NCI-H748 (cell line): ENCODE data around the gene UMAD1.

Source experiments
- DNase-seq: peaks from one replicate; lab custom pipeline; 2025; ENCODE audit not compliant: unreplicated experiment; lab: John Stamatoyannopoulos, UW

The UMAD1 gene

DNA sequence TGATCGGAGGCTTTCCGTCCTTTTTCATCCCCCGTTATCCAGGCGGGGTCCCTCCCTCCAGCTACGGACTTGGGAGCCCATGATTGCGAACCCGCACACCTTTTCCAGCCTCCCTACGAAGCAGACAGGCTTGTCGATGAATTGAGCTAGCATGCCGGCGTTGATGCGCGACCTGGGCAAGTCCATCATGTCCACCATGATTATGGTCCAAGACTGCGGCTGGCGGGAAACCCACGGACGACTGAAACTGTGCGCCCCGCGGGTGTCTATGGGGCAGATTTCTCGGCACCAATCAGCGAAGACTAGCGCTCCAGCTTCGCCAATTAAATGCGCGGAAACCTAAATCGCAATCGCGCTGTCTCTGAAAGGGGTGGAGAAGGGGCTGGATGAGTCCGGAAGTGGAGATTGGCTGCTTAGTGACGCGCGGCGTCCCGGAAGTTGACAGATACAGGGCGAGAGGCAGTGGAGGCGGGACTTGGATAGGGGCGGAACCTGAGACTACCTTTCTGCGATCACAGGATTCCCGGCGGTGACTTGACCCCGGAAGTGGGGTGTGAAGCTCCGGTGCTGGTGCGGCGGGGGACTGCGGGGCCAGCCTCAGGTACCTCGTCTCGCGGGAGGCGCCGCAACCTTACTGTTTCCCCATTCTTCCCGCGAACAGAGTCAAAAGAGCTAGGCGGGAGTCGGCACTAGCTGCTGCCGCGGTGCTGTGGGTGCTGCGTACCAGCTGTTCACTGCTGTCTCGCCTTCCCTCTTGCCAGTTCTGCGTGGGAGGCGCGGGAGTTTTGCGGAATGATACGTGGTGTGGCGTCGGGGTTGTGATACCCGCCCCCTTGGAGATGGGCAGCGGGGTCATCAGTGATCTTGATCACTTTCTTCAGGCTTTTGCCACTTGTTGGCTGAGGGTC is at the start of gene UMAD1:
TSS of gene UMAD1 (plus strand) at position 532 of the 908 bp plus-strand sequence. CDS start 32,620 bp downstream, outside the sequence.
- peak; percentile 100 for DNase-seq

DNA sequence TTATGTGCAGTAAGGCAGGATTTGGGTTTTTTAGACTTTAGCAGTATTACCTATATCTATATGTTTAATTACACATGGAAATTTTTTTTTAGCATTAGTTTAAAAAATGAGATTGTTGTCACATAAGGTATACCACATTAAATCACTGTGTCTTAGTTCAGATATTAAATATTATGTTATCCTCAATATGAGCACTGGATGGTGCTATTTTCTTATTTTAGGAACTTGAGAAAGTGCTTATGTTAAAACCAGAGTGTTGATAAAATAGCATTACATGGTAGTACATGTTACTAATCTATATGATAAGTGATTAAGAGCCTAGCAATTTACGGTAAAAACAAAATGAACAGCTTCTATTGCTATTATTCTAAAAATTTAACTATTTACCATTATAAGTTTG is 45.1 kb upstream of the UMAD1 start:
- DNase-seq, result peak; percentile 39

DNA sequence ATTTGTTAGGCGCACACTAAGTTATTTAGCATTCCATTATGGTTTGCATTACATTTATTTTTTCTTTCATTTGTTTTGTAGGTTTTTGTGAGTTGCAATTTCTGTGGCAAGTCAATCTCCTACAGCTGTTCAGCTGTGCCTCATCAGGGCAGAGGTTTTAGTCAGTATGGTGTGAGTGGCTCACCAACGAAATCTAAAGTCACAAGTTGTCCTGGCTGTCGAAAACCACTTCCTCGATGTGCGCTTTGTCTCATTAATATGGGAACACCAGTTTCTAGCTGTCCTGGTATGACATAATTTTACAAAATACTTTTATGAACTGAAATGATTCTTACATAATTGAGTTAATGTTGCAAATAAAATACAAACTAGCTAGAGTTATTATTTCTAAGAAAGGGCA is 44.4 kb upstream of the UMAD1 start:
- DNase-seq, result no peak

DNA sequence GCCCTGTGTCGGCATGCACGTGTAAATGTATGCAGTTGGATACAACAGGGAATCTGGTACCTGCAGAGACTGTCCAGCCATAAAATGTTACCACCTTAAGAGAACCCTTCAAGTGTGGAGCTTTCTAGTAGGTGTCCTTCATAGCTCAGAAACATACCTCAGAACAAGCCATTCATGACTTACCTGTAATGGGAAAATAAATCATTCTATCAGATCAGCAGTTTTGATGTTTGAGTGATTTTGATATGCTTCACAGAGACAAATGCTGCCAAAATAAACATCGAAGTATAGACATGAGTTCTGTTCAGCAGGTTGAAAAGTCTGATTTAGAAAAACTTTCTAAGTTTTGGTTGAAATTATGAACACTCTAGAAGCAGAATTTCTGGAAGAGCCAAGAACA is 33.5 kb upstream of the UMAD1 start:
- no peak for DNase-seq

DNA sequence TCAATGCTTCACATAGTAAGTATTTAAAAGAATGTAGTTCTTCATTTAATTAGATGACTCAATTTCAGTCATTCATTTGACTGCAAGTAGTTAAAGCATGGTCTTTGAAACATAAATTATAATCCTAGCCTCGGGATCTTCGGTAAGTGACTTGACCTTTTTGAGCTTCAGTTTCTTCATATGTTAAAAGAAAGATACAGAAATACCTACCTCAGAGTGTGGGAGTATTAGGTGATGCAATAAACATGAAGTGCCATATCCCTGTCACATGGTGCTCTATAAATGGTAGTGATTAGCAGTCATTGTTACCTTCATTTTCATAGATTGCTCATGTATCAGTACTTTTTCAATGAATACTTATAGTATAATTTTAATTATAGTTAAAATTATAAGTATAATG is 31.2 kb upstream of the UMAD1 start:
- DNase-seq, result no peak

DNA sequence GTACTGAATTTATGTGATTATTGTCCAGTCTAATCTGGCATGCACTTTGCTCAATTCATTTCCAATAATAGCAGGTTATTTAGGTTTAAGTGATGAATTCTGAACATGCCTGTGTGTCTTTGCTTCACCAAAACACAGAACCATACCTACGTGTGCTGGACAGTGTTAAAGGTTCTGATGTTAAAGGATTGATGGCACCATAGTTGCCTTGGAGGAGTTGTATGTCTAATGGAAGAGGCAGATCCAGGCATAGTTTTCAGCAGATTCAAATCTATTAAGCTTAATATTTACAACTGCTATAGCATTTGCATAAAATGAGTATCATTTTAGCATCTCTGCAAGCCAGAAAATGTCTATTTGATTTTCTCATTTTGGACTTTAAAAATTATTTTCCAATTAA is 28.0 kb upstream of the UMAD1 start:
- DNase-seq, result no peak

DNA sequence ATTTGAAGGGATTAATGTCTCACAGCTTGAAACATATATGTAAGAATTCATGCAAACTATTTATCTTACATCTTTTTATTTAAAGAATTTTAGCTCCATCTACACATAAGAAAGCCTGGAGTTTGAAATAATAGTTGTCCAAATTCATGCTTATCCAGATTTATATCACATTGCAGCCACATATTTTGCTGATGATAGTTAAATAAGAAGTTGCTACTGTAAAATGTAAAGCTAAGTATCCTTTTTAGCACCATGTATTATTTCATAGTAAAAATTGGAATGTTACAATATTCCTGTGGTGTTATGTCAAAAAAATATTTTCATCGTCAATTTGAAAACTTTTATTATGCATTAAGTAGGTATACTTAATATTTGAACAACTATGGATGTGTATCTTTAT is 27.3 kb upstream of the UMAD1 start:
- DNase-seq, result no peak

DNA sequence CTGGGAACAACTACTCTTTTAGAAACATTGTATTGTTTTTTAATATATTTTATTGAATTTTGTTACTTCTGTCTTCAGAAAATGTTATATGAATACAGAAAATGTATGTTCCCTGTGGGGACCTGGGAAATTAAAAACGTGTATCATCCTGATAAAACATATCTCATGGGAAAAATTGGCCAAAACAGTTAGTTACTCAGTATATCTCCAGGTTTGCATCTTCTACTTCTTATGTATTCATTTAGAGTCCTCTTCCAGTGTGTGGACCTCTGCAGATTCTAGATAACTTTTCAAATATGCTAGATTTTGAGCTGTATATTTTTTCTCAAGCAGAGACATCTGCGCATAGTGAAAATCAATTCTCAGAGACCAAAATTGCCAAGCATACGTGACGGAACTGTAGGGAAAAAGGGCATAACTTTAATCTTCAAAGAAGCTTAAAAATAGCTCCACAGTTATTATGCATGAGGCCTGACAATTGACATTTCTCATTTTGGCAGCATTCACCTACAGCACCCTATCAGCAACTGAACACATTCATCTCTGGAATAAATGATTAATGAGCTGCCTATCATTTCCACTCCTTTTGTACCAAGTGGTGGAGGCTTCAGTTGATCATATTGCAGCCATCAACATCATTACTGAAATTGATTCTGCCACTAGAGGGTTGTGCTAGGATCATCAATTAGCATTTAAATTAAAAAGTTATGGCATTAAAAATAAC is 26.4 kb upstream of the UMAD1 start:
- DNase-seq, result no peak

DNA sequence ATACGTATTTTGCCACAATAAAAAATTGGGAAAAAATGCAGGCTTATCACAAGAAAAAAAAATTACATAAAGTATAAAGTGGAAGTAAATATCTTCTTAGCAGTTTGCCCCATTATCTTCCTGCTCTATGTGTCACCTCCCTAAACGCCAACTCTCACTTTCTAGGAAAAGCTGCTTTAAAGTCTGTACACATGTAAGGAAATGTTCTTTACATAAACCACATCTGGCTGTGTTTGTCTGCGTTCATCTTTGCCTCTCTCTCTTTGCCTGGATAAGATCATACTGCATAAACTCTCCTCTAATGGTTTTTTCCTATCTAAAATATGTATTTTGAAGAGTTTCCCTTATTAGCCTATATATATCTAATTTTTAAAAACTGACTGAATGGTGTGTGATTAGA is 23.0 kb upstream of the UMAD1 start:
- DNase-seq, result no peak

DNA sequence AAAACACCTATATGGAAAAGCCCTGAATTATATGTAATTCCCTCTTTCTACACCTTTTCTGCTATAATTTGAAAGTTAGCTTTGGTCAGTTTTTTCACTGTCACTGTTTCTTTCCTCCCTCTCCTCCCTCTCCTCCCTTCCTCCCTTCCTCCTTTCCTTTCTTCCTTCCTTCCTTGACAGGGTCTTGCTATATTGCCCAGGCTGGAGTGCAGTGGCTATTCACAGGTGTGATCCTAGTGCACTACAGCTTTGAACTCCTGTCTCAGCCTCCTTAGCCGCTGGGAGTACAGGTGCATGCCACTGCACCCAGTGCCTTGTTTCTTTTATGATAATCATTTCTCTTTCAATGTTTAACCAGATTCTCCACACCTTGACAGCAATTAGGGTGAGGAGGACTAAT is 22.1 kb upstream of the UMAD1 start:
- no peak for DNase-seq

DNA sequence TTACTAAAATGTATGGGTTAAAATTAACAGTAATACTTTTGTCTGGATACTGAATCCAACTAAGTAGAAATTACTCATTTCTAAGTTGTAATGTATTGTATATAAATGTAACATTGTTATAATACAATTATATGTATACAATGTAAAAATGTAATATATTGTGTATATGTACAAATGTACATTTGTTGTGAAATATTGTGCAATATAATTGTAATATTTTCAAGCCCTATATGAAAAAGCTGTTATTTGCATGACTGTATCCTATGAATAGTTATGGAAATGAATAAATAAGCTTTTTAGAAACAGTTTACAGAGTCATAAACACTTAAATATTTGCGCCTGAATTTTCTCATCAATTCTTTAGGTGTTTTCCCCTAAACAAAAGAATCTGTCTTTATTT is 20.3 kb upstream of the UMAD1 start:
- DNase-seq, result no peak

DNA sequence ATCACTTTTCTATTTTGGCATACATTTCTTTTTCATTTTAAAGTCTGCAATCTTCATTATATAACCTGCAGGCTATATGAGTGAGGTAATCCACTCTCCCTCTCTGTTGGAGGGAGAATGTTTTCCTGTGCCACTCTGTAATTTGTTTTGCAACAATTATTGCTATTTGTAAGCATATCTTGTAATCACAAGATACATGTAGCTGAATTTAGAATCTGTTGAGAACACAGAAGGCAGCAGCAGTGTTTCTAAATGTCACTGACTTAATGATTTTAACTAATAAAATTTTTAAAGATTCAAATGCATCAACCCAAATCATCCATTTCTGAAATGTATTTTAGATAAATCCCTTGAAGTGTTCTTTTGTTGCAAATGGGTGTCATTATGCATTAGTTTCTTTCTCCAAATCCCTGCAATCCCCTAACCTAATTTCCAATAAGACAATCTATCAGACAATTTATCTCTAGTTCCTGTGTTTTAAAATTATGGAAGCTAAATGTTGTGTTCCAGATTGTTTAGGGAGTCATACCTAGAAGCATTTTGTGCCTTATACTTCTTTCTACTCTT is 19.8 kb upstream of the UMAD1 start:
- DNase-seq, result no peak

DNA sequence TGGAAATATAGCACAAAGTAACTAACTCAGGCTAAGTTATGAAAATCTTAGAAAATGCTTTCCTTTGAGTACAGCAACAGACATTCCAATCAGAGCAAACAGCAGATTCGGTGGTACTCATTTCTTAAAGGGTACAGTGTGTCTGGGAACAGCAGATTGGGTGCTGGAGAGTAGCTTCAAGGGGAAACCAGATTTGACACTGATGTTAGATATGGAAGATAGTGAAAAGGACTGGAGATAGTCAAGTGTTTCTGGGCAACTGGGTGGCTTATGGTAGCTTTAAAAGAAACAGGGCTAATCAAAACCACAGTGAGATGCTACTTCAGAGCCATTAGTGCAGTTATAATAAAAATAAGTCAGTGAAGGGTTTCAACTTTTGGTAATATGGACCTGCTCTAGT is 12.1 kb upstream of the UMAD1 start:
- no peak for DNase-seq

DNA sequence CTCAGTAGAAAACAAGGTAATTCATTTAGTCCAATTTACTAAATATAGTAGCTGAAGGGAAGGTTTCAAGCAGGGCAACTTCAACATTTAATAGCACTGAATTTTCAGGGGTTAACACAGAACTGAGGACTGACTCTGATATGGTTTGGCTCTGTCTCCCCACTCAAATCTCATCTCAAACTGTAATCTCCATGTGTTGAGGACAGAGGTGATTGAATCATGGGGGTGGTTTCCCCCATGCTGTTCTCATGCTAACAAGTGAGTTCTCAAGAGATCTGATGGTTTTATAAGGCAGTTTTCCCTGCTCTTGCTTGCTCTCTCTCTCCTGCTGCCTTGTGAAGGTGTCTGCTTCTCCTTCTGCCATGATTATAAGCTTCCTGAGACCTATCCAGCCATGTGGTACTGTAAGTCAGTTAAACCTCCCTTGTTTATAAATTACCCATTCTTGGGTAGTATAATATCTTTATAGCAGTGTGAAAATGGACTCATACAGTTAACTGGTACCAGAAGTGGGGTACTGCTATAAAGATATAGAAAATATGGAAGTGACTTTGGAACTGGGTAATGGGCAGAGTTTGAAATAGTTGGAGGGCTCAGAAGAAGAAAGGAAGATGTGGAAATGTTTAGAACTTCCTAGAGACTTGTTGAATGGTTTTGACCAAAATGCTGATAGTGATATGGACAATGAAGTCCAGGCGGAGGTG is 9.8 kb upstream of the UMAD1 start:
- DNase-seq, result no peak

DNA sequence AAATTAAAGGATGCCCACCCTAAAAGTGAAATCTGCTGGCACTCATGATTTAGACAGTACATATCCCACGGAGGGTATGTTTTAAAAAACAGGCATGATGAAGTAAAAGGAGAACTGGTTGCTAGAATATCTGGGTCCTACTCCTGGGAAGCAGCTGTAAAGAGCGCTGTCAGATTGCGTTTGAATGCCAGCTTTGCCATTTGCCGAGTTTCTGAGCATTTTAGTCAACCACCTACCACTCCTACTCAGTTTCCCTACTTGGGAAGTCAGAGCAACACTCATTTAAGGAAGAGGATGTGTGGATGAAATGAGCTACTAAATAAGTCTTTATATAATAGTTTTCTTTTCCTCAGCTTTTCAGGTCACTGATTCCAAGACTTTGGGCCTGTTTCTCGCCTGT is 1.1 kb upstream of the UMAD1 start:
- DNase-seq, result peak; percentile 43

DNA sequence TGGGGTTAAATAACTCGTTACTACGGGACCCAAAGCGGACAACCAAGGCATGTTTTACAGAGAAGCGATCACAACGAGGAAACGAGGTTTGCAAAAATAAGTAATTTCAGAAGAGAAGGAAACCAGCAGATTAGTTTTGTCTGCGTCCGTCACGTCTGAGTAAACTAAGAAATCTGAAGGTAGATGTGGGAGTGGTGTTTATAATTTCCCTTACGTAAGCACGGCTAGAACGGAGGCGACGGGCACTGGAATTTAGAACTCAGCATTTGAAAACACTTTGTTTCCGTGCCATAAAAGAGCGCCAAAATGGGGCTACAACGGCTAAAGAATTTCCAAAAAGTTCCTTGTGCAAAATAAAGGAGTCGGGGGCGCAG is 718 bp upstream of the UMAD1 start:
- DNase-seq, result peak; percentile 73

DNA sequence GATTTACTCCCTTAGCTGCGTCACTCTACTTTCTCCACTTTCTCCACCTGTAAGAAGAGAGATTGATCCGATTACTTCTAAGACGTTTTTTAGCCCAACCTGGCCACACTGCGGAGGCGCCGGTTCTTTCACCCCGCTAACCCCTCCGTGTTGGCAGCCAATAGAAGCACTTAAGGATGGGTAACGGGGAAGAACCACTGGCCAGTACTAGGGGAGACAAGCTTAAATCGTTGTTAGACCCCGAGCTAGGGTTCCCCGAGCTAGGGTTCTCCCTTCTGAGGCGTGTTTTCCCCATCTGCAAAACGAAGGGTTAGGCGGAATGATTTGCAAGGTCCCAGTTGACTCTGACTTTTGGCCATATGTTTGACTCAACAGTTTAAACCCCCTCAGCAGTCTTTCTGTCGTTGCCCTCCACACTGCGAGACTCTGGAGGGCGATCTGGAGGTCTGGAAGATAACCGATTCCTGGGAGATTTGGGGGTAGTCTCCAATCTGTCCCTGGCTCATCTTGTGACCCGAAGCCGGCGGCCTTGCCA is 644 bp downstream of the UMAD1 start:
- peak; percentile 64 for DNase-seq

DNA sequence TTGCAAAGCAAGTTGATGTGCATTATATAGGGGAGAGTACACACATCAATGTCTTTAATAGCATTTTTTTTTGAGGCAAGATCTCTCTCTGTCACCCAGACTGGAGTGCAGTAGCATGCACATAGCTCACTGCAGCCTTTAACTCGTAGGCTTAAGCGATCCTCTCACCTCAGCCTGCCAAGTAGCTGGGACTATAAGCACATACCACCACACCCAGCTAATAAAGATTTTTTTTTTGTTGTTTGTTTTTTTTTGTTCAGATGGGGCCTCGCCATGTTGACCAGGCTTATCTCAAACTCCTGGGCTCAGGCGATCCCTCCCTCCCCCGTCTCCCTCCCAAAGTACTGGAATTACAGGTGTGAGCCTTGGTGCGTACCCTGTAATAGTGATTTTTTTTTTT is 1.5 kb downstream of the UMAD1 start:
- no peak for DNase-seq

DNA sequence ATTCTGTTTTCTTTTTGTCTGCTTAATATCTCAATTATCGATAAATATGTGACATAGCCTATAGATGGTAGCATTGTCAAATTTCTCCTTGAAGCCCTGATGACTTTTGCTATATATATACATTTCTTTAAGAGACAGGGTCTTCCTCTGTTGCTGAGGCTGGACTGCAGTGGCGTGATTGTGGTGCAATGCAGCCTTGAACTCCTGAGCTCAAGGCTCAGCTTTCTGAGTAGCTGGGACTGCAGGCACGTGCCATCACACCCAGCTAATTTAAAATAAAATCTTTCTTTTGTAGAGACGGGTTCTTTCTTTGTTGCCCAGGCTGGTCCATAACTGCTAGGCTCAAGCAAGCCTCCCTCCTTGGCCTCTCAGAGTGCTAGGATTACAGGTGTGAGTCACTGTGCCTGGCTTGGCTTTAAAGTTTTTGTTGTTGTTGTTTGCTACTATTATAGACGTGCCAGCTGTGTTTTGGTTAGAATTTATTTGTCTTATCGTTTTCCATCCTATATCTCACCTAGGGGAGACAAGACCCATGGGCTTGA is 7.0 kb downstream of the UMAD1 start:
- DNase-seq, result no peak

DNA sequence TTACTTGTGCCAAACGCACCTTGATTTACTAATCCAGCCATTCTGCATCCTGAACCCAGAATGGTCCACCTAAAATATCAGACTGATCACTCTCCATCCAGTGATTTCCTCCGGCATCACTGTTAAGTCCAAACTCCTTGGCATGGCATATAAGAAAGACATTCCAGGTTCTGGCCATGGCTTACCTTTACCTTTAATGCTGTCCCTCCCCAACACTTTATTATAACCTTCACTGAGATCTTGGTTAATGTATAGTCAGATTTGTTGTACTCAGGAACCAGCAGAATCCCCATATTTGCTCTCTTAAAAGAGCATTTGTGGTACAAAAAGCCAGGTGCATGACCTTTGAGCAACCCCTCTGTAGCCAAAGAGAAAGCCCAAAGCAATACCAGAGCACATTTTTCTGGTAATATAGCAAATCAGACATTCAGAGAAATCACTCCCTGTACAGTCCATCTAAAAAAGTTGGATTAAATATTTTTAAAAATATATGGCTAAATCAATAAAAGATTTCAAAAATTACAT is 10.2 kb downstream of the UMAD1 start:
- DNase-seq, result no peak

DNA sequence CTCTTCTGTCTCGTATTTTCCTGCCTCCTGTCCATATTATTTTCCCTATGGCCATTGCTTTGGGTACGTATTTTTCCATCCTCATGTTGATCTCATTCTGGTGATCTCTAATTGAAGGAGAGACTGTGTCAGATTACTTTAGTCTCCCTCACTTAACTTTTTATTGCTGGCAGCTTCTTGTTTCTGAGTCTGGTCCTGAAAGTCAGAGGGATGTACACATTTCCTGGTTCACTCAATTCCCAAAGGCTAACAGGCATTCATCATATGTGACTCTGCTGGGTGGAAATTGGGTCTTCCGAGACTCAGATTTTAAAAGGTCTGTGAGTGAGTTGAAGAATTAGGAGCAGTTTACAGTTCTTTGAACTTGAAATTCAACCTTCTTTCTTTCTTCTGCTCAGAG is 10.9 kb downstream of the UMAD1 start:
- no peak for DNase-seq
